ENCODE measurements around the gene KHDRBS2.

- TF ChIP-seq CTCF (IDR thresholded peaks at IDR 0.05) (no peak), POLR2A (IDR thresholded peaks at IDR 0.05) (no peak)
Observed at GRCh38 chr6:62283365-62283764, 2.7 kb downstream of the KHDRBS2 start.

Measured in Peyer's patch (tissue), 4 donors.